RKO (cell line): ENCODE measurements around the gene C1GALT1.

ENCODE experiments used
- DNase-seq: peaks from one replicate; pipeline ENCODE4 v3.0.0-alpha.2; 2016; ENCODE audit warnings: low spot score

The C1GALT1 gene

DNA sequence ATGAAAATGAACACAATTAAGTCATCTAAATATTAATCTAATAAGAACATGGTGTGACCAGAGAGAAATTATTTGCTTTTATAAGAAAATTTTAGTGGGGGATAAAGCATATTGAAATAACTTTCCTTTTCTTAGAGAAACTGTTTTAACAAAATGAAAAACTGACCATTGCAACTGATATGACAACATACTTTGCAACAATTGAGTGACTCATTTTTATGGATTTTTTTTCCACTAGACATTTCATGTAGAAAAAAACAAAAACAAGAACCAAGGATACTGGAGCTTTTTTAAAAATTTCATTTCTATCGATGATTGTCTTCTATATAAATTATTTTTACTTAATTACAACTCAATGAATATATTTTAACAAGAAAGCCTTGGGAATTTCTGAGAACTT is 90.0 kb downstream of the C1GALT1 start:
- peak; percentile 12 for DNase-seq

DNA sequence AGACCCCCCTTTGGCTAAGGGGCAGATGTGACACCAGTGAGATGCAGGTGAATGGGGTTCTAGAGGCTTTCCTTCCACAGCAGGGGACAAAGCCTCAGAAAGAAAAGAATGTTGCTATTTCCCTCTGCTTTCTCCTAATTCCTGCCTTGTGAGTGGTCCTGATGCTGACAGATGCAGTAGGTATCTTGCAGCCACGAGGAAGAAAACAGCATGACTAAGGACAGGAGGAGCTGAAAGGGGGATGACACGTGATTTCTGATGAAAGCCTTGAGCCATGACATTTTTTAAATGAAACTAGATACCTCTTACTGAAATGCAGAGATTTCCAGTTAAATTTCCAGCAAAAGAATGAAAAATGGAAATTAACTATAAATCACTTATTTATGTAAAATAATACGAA is 92.4 kb downstream of the C1GALT1 start:
- DNase-seq, result peak; percentile 42

DNA sequence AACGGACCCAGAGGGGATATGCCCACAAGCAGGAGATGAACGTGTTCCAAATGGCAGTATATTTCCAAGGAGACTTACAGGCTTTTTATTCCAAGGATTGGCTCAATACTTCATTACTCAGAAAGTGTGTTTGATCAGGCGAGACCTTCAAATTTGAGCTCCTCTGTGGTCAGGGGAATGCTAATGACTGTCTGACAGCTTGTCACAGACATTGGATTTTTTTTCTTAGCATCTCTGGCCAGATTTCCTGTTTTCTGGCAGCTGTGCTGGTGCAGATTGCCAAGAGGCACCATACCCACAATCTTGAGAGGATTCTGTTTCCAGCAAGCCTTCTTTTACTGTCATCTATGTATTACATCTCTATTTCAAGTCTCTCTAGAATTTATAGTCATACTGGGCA is 93.8 kb downstream of the C1GALT1 start:
- no peak for DNase-seq

DNA sequence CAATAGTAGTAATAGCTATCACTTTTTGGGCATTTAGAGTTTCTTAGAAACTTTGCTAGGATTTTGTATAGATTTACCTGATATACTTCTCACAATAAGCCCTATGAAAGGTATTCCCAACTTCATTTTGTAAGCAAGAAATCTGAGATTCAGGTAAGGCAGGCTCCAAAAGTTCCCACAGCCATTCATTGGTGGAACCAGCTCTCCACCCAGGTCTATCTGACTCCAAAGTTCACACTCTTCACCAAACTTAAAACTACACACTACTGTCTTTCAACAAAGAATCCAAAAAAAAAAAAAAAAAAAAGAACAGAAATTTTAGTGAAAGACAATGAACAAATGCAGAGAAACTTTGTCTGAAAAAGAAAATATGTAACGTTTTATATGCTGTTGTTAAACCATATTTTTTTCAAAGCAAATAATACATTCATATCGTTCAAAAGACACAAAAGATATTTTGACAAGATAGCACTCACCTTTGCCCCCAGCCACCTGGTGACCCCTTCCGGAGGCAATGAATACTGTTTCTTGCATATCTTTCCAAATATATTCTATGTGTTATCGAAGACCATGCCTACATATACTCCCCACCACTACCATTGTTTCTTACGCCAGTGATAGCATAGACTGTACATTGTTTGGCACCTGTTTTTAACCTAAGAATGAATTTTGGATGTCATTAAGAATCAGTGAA is 108.2 kb downstream of the C1GALT1 start:
- DNase-seq, result no peak

DNA sequence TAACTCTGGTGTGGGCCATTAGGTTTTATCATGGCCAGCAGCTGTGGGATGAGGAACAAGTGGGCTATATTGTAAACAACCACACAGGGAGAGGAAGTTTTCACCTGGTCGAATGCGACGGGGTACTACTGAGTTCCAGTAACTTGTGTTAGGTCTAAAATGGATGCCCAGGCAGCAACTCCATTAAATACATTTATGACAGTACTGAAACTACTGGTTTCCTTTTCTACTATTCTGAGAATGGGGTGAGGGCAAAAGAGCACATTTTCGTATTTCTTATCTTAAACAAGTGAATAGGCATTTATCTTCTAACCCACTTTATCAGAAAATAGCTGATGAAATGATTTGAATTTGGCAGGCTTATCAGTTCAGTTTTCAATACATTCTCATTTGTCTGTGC is 109.7 kb downstream of the C1GALT1 start:
- DNase-seq, result no peak

DNA sequence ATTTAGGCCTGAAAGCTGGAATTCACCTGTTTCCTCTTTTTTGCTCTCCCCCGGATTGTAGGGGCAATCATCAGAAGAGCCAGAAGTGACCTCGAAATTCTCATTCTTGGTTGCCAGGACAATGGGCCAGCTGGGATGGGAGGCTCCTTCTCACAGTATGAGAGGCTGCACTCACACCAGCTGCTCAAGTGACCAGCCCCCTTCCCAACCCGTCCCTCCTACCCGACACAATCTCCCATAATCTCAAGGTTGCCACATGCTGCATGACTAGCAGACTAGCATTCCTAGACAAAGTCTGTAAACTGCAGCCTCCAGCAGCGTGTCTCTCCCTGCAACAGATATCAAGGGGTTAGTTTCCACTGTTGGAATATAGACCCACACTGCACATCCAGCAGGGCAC is 110.3 kb downstream of the C1GALT1 start:
- DNase-seq, result no peak

DNA sequence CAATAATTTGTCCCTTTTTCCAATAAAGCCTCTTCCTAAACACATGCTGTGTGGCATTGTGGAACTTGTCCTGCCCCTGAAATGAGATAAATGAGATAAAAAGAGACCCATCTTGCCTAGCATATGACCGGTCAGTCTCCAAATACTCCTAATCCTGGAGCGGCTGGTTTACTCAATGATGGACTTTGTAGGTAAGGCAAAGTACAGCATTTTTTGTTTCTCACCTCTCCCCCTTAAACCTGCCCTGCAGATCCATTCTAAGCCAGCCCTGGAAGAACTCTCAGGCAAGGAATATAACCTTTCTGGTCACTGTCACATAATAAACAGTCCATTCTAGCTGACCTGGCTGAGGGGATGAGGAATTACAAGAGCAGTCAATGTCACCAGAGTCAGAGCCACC is 110.7 kb downstream of the C1GALT1 start:
- no peak for DNase-seq

DNA sequence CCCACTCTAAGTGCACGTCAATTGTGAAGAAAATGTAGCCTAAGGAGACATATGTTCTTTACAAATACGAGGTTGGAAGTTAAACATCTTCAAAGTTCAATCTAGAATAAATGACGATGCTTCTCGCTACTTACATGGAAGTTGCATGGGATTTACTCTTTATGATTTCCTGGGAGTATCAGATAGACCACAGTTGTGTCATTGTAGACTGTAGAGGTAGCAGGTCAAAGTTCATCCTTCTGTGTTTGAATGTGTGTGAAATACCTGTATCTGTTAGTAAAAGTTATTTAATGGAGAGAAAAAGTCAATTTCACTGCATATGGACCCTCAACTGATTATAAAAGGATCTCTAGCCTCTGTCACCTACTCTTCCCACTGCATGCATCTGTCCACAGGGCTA is 112.6 kb downstream of the C1GALT1 start:
- no peak for DNase-seq
